GM19035 (cell line): ENCODE data around the gene CFDP1.

ENCODE experiments used
- ATAC-seq: cut with Tn5 transposase; IDR thresholded peaks from one replicate; pipeline ENCODE4 v1.9.1; 2021; ENCODE audit not compliant: unreplicated experiment

CFDP1 gene

GRCh38 chr16:75377729-75378386, 55.4 kb downstream of the CFDP1 start:
- no peak for ATAC-seq

- no peak for ATAC-seq
Measured at GRCh38 chr16:75376475-75377161, 56.7 kb downstream of the CFDP1 start.

GRCh38 chr16:75374388-75374787, 58.9 kb downstream of the CFDP1 start:
- ATAC-seq, result no peak

- no peak for ATAC-seq
Measured at GRCh38 chr16:75372236-75372856, 61.0 kb downstream of the CFDP1 start.

GRCh38 chr16:75371171-75371570, 62.1 kb downstream of the CFDP1 start:
- no peak for ATAC-seq

GRCh38 chr16:75364286-75364791, 69.0 kb downstream of the CFDP1 start:
- ATAC-seq, result no peak

GRCh38 chr16:75362846-75363245, 70.5 kb downstream of the CFDP1 start:
- ATAC-seq, result no peak

GRCh38 chr16:75361936-75362335, 71.4 kb downstream of the CFDP1 start:
- ATAC-seq, result no peak

- no peak for ATAC-seq
Measured at GRCh38 chr16:75354170-75354569, 79.1 kb downstream of the CFDP1 start.

GRCh38 chr16:75351183-75351582, 82.1 kb downstream of the CFDP1 start:
- no peak for ATAC-seq

- no peak for ATAC-seq
Measured at GRCh38 chr16:75345711-75346110, 87.6 kb downstream of the CFDP1 start.

- ATAC-seq, result no peak
Measured at GRCh38 chr16:75343941-75344340, 89.4 kb downstream of the CFDP1 start.

- ATAC-seq, result no peak
Measured at GRCh38 chr16:75343286-75343685, 90.0 kb downstream of the CFDP1 start.

- no peak for ATAC-seq
Measured at GRCh38 chr16:75342308-75342811, 90.9 kb downstream of the CFDP1 start.

- no peak for ATAC-seq
Measured at GRCh38 chr16:75341564-75342307, 91.6 kb downstream of the CFDP1 start.

GRCh38 chr16:75340741-75341491, 92.4 kb downstream of the CFDP1 start:
- no peak for ATAC-seq

GRCh38 chr16:75337430-75337829, 95.9 kb downstream of the CFDP1 start:
- ATAC-seq, result no peak

GRCh38 chr16:75336521-75336920, 96.8 kb downstream of the CFDP1 start:
- no peak for ATAC-seq

GRCh38 chr16:75333721-75334163, 99.6 kb downstream of the CFDP1 start:
- ATAC-seq, result no peak

GRCh38 chr16:75329943-75330342, 103.4 kb downstream of the CFDP1 start:
- ATAC-seq, result no peak
